Fibroblast of lung (primary cell): Measurements from ENCODE around the gene MIEN1. TPM values are rescaled to one million over a fixed set of nuclear protein-coding genes. Genes with fewer than 3 reads are reported as not detected.
A peak's percentile ranks its signal among the peaks of the same experiment; 100 is the strongest.
"Not testable (repeated sequence)": the region's sequence is repeated elsewhere in the genome, so short reads cannot be mapped to it uniquely, and the experiment has no call there.

ENCODE experiments used
- DNase-seq, 2 donors: peaks; one replicate each; pipeline versions ENCODE4 v3.0.0 to v3.0.0-alpha.2; 2010; ENCODE audit warnings: low read depth in 2 of 2
- H2AFZ ChIP-seq: 2 replicates; pipeline ENCODE4 v1.5.1; 2012; ENCODE audit warnings: low read length, control low read depth, inconsistent platforms
- H3K27ac ChIP-seq: 2 replicates; pipeline ENCODE4 v1.5.1; 2011; ENCODE audit warnings: low read length, control low read depth; ENCODE audit not compliant: insufficient read depth
- H3K27me3 ChIP-seq: 2 replicates; pipeline ENCODE4 v1.5.1; 2011; ENCODE audit warnings: mild to moderate bottlenecking, low read length; ENCODE audit not compliant: control insufficient read depth, insufficient read depth
- H3K36me3 ChIP-seq: 2 replicates; pipeline ENCODE4 v1.5.1; 2011; ENCODE audit warnings: low read length; ENCODE audit not compliant: control insufficient read depth, insufficient read depth
- H3K4me1 ChIP-seq: 2 replicates; pipeline ENCODE4 v1.5.1; 2011; ENCODE audit warnings: low read length; ENCODE audit not compliant: control insufficient read depth, insufficient read depth; ENCODE audit errors: extremely low read depth
- H3K4me2 ChIP-seq: 2 replicates; pipeline ENCODE4 v1.5.1; 2011; ENCODE audit warnings: low read length, control low read depth; ENCODE audit not compliant: insufficient read depth; ENCODE audit errors: extremely low read depth
- H3K4me3 ChIP-seq, 4 experiments: fragments of 200-600 bp in 1 of 4; sonication (generic) in 1 of 4; replicated peaks in 1 of 4; 2 replicates each; pipeline ENCODE4 v1.5.1; 2011 to 2016; ENCODE audit warnings: low read length in 4 of 4, low read depth in 3 of 4, mild to moderate bottlenecking in 3 of 4, control low read depth in 2 of 4, inconsistent platforms in 1 of 4, mixed read lengths in 1 of 4; ENCODE audit not compliant: insufficient read depth in 1 of 4; ENCODE audit errors: control extremely low read depth in 1 of 4
- H3K79me2 ChIP-seq: 2 replicates; pipeline ENCODE4 v1.5.1; 2012; ENCODE audit warnings: mild to moderate bottlenecking, low read length, inconsistent platforms; ENCODE audit not compliant: control insufficient read depth, insufficient read depth
- H3K9ac ChIP-seq: 2 replicates; pipeline ENCODE4 v1.5.1; 2011; ENCODE audit warnings: mild to moderate bottlenecking, low read length, control low read depth; ENCODE audit not compliant: insufficient read depth
- H3K9me3 ChIP-seq: 2 replicates; pipeline ENCODE4 v1.5.1; 2012; ENCODE audit warnings: low read depth, low read length; ENCODE audit not compliant: control insufficient read depth, insufficient read depth
- H4K20me1 ChIP-seq: 2 replicates; pipeline ENCODE4 v1.5.1; 2011; ENCODE audit warnings: low read length; ENCODE audit not compliant: control insufficient read depth, insufficient read depth; ENCODE audit errors: extremely low read depth
- CTCF ChIP-seq, 2 donors: IDR thresholded peaks in 1 of 2; conservative IDR thresholded peaks in 1 of 2; 1 replicate in 1 of 2; 2 replicates in 1 of 2; pipeline ENCODE4 v1.5.1; 2011 to 2012; ENCODE audit warnings: low read length in 2 of 2, control low read depth in 1 of 2, inconsistent platforms in 1 of 2, low read depth in 1 of 2, mild to moderate bottlenecking in 1 of 2
- EZH2 ChIP-seq: IDR thresholded peaks from 2 replicates; pipeline ENCODE4 v1.5.1; 2012; ENCODE audit warnings: low read length, control low read depth, mild to moderate bottlenecking; ENCODE audit errors: missing control alignments
- polyA plus RNA-seq, 2 donors: library from polyadenylated mRNA; depleted of rRNA in 1 of 2; stranded (reverse) in 1 of 2; unstranded in 1 of 2; fragments of >200 nt; gene quantifications; 2 replicates each; pipeline ENCODE4 v1.2.1, GENCODE V29; 2011 to 2012; ENCODE audit warnings: missing spikeins in 1 of 2
- total RNA-seq: library from RNA; depleted of rRNA; stranded (reverse); fragments of >200 nt; gene quantifications from 2 replicates; pipeline ENCODE4 v1.2.1, GENCODE V29; 2014

Gene MIEN1
- total and polyA plus RNA-seq, 2 donors (not counting 1 experiment from before 2014, with no cell fraction given) = 25.6 to 58.0 TPM

GRCh38 chr17:39701012-39701783, 29.1 kb downstream of the MIEN1 start:
- Histone ChIP-seq H2AFZ (no peak overlapping the region), H3K79me2 (peaks cover 12% of the 10 kb centered on the region), H3K9ac (peak overlapping the region; percentile 23), H3K36me3 (no peaks in the 10 kb centered on the region), H3K4me1 (peaks cover 4% of the 10 kb centered on the region), H3K27ac (no peak overlapping the region), H3K4me3 (peak overlapping the region; percentile 73 to 90 (median 78)), H3K27me3 (no peaks in the 10 kb centered on the region), H4K20me1 (no peaks in the 10 kb centered on the region), H3K4me2 (peak overlapping the region; percentile 85), H3K9me3 (no peaks in the 10 kb centered on the region)
- TF ChIP-seq EZH2 = no peak
- no peak for TF ChIP-seq CTCF (conservative IDR thresholded peaks at IDR 0.05 in 1 of 2, IDR thresholded peaks at IDR 0.05 in 1 of 2; ENCODE audit: low read depth in 1 of 2, low read length in 2 of 2)
- DNase-seq = no peak

GRCh38 chr17:39700148-39700987, 30.0 kb downstream of the MIEN1 start:
- Histone ChIP-seq H3K79me2 (peaks cover 12% of the 10 kb centered on the region), H3K9me3 (no peaks in the 10 kb centered on the region), H2AFZ (peak overlapping the region; percentile 59), H3K27me3 (no peaks in the 10 kb centered on the region), H3K36me3 (no peaks in the 10 kb centered on the region), H3K4me2 (peak overlapping the region; percentile 88), H3K27ac (peak overlapping the region; percentile 32), H4K20me1 (no peaks in the 10 kb centered on the region), H3K4me1 (peaks cover 4% of the 10 kb centered on the region), H3K4me3 (peak overlapping the region; percentile 73 to 90 (median 78)), H3K9ac (peak overlapping the region; percentile 71)
- TF ChIP-seq CTCF (conservative IDR thresholded peaks at IDR 0.05 in 1 of 2, IDR thresholded peaks at IDR 0.05 in 1 of 2; ENCODE audit: low read depth in 1 of 2, low read length in 2 of 2) (no peak), EZH2 (no peak)
- DNase-seq = peak; percentile 25

- H3K27ac ChIP-seq = peak within 1 kb of the TSS; percentile 51
- H4K20me1 ChIP-seq = no peaks in the 10 kb centered on the region
- peak within 1 kb of the TSS; percentile 71 for H3K9ac ChIP-seq
- peak; percentile 73 to 87 for DNase-seq
- TF ChIP-seq EZH2 = no peak
- TF ChIP-seq CTCF (conservative IDR thresholded peaks at IDR 0.05 in 1 of 2, IDR thresholded peaks at IDR 0.05 in 1 of 2; ENCODE audit: low read depth in 1 of 2, low read length in 2 of 2) = no peak
- H3K27me3 ChIP-seq = no peaks in the 10 kb centered on the region
- no peaks in the 10 kb centered on the region for H3K36me3 ChIP-seq
- peak within 1 kb of the TSS; percentile 88 for H3K4me2 ChIP-seq
- no peaks in the 10 kb centered on the region for H3K9me3 ChIP-seq
- peaks cover 9% of the 10 kb centered on the region for H3K79me2 ChIP-seq
- peaks cover 4% of the 10 kb centered on the region for H3K4me1 ChIP-seq
- peak within 1 kb of the TSS; percentile 59 for H2AFZ ChIP-seq
- H3K4me3 ChIP-seq = peak within 1 kb of the TSS; percentile 73 to 90 (median 78)
Measured at GRCh38 chr17:39699818-39700147, 30.5 kb downstream of the MIEN1 start, which contains the start of gene ERBB2. Gene ERBB2, plus strand, starts transcription at chr17:39700064. Its CDS starts 175 bp downstream, at chr17:39700239.

- H3K79me2 ChIP-seq = not testable (repeated sequence)
- peak overlapping the region; percentile 46 for H3K9ac ChIP-seq
- peak overlapping the region; percentile 49 for H3K4me2 ChIP-seq
Measured at GRCh38 chr17:39699157-39699817, 31.0 kb downstream of the MIEN1 start.

More at GRCh38 chr17:39699157-39699817, 31.0 kb downstream of the MIEN1 start:
- H4K20me1 ChIP-seq, H3K27me3 ChIP-seq, DNase-seq, H3K4me1 ChIP-seq, H3K9me3 ChIP-seq, H3K36me3 ChIP-seq: not testable (repeated sequence)
- peak overlapping the region; percentile 59 for H2AFZ ChIP-seq
- H3K27ac ChIP-seq = peak overlapping the region; percentile 51
- H3K4me3 ChIP-seq = peak overlapping the region; percentile 73 to 90 (median 78)
